GM19395 (cell line): ENCODE measurements around the gene PEPD.
A peak's percentile ranks its signal among the peaks of the same experiment; 100 is the strongest.
"Not testable (repeated sequence)": the region's sequence is repeated elsewhere in the genome, so short reads cannot be mapped to it uniquely, and the experiment has no call there.

Source experiments
- ATAC-seq: cut with Tn5 transposase; IDR thresholded peaks from one replicate; pipeline ENCODE4 v1.9.1; 2021; ENCODE audit warnings: mild to moderate bottlenecking, moderate library complexity; ENCODE audit not compliant: unreplicated experiment

Gene PEPD

DNA sequence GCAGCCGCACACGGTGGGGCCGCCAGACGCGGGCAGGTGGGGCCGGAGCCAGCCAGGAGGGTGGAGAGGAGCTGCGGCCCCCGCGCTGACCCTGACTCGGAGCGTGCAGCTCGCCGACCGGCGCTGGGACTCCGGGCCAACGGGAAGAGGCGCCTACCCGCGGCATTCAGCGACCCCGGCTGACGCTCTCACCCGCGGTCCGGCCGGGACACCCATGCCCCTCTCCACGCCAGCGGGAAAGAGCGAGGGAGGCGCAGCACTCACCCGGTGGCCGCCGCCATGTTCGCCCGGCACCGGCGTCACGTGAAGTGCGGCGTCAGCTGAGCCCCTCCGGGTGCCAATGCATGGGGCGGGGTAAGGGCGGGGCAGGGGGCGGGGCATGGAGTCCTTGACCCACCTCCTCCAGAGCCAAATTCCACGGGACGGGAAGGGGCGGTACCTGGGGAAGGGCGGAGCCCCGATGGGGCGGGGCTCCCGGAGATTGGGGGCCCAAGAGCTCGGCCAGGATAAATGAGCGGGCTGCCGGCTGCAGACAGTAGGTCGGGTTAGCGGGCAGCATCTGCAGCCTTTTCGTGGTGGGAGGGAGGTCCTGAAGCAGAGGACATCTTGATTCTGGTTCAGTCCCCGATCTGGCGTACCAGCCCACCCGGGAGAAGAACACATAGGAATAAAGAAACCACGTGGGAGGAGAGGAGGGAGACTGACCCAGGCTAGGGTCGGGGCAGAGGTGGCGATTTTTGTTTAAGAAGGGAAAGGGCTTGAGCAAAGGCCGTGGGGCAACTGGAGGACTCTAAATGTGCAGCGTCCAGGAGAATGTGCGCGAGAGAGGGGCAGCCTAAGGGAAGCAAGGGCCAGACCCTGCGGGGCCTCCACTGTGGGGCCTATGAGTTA is at the start of gene PEPD:
Gene PEPD, minus strand, starts transcription at position 312 of the 891 bp plus-strand sequence. Its CDS starts 31 bp downstream, at position 281.
- ATAC-seq, result peak; percentile 91

DNA sequence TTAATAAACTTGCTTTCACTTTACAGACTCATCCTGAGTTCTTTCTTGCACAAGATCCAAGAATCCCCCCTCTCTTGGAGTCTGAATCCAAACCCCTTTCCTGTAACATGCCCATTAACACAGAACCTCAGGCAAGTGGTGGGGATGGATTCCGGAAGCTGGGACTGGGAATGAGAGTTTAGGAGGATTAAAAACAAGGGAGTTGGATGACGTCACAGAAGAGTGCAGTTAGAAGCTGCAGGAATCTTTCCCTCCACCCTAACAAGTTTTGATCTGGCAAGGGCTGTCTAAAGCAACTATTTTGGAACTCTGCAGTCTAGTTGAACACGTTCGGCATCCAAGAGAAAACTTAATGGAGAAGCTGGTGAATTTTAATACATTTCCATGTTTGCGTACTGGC is 48.2 kb upstream of the PEPD start:
- ATAC-seq, result no peak

DNA sequence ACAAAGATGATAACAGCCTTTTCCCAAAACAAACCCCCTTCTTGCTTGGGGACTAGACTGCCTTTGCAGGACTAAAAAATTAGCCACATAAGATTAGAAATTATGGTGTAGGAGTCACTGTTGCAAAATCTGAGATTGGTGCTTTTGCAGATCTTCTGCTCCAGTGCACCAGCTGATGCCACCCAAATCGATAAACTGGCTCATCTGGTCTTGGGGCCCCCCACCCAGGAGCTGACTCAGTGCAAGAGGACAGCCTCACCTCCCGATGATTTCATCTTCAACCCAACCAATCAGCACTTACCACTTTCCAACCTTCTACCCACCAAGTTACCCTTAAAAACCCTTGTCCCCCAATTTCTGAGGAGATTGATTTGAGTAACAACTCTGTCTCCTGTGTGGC is 47.1 kb upstream of the PEPD start:
- ATAC-seq, result no peak

DNA sequence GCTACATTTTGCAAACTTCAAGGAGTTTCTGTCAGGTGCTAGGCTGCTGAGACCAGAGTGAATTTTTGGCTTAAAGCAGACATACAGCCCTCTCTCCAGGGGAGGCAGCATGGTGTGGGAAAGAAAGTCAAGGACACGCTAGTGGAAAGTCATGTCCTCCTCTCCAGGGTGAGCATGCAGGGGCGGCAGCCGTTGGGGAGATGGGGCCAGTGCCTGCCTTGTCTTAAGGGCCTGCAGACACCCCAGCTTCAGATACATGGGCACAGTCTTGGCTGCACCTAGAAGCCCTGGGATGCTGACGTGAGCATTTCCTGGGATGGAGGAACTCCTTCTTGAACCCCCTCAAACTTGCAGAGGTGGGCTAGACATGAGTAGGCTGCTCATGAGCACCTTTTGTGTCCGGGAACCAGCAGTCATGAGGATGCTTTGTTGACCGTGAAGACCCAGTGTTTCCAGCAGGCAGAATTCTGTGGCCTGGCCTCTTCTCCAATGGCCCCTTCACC is 43.3 kb upstream of the PEPD start:
- ATAC-seq, result no peak

DNA sequence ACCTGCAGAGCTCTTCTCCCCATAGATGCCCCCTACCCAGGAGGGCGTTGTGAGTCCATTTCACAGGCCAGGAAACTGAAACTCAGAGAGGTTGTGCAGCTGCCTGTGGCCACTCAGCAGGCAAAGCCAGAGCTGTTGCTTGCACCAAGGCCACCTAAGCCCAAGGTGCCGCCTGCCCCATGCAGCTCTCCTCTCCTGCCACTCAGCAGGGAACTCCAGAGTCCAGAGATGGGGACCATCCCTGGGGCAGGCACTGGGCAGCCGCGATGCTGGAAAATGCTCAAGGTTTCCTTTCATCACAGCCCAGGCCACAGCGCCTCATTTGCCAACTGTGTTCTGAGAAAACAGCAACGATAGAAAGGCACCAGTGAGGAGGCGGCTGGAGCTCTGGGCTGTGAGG is 41.0 kb upstream of the PEPD start:
- ATAC-seq, result no peak

DNA sequence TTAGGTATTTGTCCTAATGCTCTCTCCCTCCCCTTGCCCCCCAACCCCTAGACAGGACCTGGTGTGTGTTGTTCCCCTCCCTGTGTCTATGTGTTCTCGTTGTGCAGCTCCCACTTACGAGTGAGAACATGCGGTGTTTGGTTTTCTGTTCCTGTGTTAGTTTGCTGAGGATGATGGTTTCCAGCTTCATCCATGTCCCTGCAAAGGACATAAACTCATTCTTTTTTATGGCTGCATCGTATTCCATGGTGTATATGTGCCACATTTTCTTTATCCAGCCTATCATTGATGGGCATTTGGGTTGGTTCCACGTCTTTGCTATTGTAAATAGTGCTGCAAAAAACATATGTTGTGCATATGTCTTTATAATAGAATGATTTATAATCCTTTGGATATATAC is 40.1 kb upstream of the PEPD start:
- ATAC-seq, result not testable (repeated sequence)

DNA sequence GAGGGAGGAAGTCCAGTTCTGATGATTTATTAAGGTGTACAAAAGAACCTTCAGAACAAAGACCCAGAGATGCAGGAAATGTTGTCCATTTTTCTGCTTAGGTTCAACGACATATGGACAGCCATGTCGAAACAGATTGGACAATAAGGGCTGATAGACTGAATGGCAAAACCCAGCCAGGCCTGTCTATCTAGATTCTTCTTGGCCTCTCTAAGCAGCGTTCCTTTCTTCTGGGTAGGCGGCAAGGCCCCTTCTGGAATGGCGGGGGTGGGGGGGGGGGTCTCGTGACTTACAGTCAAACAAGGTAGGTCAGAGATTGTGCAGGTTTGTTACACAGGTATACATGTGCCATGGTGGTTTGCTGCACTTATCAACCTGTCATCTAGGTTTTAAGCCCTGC is 39.7 kb upstream of the PEPD start:
- no peak for ATAC-seq

DNA sequence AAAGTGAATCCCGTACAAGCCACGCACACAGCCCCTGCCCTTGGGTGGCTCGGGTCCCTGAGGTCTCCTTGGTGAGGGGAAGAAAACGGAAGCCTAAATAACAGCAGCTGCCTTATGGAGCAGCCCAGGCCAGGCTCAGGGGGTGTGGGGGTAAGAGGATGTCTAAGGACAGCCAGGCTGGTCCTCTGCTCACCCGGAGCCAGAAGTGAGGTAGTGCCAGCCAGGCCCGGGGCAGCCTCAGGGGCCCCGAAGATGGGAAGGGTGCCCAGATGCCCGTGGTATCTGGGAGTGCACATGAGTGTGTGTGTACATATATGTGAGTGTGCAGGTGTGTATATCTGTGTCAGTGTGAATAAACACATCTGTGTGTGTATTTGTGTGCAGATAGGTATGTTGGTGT is 38.4 kb upstream of the PEPD start:
- ATAC-seq, result no peak

DNA sequence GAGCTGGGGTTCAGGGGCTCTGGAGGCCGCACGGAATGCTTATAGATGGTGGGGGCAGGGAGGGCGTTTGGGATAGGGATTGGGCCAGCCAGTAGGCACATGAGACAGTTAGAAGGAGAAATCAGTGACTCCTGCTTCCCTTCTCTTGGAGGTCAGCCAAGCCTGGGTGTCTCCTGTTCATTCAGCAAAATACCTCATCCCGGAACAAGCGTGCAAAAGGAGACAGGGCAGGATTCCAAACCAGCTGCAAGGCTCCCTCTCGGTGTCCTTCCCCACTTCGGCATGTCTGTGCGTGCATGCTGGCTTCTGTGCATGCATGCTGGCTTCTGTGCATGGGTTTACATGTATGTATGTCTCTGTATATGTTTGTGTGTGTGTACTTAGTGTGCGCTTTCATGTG is 37.3 kb upstream of the PEPD start:
- ATAC-seq, result no peak

DNA sequence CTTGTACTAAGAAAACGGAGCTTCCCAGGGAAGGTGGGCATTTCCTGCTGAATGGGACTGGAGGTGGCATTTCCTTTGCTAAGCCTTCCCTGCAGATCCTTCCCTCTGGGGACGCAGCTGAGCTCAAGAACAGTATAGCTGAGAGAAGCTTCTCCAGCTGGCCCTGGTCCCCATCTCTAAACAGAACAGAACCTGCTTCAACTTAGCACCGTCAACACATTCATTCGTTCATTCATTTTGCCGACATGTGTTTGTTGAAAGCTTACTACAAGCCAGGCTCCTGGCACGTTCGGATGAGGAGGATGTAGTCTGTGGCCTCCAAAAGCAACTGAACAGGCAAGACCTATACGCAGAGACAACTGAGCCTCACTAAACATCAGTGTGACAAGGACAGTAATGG is 36.6 kb upstream of the PEPD start:
- no peak for ATAC-seq

DNA sequence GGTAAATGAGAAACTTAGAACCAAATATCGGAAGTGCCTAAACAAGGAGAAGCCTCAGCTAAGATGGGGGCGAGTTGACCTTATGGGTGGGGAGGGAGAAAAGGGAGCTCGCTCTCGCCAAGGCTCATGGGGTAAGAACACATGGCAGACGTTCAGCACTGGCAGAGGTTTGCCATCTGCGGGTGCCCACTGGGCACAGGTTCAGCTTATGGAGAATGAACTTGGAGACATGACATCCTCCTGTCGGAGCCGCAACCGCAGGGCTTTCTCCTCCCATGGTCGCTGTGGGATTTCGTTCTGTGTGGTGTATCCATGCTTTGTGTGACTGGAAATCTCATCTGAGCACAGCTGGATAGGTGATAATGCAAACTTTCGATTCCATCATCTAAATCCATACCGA is 36.1 kb upstream of the PEPD start:
- no peak for ATAC-seq

DNA sequence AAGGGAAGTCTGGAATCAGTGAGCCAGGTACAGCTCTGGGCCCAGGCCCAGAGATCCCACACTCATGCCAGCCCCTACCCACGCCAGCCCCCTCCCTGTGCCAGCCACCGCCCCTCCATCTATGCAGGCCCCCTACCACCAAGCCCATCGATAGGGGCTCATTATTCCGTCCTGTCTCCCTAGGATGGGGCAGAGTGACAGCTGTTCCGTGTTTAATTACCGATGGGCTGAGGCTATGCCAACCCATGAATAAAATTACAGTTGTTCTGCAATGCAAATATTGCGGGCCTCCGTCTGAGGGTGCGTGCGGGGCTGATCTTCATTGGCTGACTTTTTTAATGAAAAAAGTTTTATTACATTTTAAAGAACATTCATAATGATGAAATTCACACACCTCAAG is 35.6 kb upstream of the PEPD start:
- ATAC-seq, result no peak

DNA sequence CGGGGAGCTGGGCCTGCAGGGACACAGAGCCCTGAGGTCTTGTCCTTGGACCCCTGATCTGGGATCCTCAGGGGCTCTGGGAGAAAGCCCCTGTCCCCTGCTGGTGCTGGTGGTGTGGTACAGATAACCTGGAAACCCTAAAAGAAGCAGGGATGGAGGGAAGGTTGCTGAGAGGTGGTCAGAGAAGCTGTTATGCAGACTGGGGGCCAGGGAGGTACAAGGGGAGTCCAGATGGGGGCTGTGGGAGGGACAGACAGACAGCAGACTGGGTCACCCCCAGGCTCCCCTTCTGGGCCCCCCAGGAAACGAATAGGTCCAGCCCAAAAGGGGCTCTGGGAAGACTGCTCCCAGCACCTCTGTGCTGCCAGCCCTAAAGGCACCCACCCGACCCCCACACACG is 34.7 kb upstream of the PEPD start:
- no peak for ATAC-seq

DNA sequence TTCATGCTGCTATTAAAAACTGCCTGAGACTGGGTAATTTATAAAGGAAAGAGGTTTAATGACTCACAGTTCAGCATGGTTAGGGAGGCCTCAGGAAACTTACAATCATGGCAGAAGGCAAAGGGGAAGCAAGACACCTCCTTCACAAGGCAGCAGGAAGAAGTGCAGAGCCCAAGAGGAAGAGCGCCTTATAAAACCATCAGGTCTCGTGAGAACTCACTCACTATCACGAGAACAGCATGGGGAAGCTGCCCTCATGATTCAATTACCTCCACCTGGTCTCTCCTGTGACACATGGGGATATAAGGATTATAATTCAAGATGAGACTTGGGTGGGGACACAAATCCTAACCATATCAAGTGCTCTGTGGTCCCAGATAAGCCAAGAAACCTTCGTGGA is 34.1 kb upstream of the PEPD start:
- not testable (repeated sequence) for ATAC-seq

DNA sequence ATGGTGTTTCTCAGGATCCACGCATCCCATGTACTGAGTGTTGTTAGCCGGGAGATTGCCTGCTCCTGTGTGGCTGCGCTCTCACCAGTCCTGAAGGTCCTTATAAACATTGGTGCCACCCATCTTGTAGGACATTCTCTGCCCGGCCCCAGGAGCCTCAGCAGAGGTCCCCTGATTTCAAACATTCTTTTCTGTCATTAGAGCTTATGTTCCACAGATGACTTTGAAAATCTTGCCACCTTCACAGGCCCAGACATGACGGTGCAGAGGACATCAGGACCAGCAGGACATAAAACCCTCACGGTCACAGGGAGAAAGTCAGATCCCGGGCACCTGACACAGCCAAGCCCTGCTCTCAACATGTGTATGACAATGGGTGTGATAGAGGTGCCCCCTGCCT is 33.2 kb upstream of the PEPD start:
- ATAC-seq, result no peak

DNA sequence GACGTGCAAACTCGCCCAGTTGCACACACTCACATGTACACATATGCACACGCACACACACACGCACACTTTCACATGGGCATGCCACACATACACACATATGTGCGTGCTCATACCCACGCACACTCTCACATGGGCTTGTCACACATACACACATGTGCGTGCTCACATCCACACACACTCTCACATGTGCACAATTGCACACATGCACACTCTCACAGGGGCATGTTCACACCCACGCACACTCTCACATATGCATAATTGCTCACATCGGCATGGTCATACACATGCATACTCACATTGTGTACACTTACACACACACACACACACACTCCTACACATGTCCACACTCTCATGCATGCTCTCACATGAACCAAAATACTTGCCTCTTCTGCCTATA is 32.8 kb upstream of the PEPD start:
- no peak for ATAC-seq

DNA sequence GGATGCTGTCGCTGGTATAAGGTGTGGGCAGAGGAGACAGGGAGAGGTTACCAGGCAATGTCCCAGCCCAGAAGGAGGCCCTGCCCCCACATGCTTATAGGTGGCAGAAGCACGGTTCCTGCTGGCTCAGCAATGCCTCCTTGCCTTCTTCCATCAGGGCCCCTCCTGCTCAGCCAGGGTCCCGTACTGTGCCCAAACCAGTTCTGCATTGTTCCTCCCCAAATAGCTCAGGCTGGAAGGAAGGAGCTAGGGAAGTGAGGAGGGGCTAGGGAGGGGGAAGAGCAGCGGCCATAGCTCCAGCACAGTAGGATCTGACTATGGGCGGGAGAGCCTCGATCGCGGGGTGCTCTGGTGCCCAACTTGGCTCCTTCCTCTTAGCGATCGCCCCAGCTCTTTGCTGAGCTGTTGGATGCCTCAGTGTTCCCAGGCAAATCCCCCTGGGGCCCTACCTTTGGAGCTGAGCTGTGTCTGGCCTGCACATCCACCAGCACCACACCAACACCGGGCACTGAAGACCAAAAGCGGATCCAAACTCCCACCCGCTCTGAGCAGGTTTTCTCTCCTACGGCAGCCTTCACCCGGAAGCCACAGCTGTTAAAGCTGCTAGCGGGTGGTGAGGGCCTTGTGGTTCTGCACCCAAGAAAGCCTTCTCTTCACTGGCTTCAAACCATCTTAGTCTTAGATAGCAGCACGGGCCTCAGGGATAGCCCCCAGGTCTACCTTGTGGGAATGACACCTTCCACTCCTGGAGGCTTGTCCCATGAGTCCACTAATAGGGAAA is 32.1 kb upstream of the PEPD start:
- ATAC-seq, result no peak

DNA sequence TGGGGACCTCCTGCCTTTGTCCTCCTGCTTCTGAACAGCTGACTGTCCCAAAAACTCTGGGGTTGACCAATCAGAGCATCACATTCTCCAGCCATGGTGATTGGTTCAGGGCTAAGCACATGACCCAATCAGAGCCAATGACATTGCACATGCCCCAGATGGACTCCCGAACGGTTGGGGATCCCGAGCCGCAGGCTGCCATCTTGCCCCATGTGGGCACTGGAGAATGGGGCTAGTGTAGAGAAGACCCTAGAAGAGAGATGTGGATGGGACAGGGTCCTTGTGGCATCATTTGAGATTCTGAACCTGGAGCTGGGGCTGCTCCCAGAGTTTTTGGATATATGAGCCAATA is 31.3 kb upstream of the PEPD start:
- no peak for ATAC-seq

DNA sequence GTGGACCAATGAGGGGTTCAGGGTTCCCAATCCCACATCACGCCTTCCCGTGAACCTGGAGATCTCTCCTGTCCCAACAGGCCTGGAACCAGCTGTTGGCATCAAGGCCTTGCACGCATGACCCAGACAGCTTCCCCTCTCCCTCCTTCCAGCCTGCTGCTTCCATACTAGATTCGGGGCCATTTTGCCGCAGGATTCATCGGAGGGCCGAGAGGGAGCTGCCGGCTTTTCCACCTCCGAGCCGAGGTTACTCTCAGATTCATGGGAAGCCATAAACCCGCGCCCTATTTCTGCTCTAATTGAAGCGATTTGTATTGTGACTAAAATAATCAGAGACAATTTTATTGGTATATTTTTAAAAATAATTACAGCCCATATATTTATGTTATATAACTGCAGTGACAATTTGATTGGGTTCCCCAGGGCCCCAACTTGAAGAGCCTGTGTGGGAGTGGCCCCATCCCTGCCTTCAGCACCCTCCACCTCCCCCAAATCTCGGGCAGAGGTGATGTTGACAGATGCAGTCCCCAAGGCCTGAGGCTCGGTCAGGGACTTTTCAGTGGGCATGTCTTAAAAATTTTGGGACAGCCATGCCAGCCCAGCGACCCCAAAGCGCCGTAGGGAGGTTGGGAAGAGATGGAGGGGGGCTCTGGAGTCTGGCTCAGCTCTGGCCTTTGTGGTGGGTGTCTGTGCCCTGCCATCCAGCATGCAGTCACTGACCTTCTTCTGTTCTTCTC is 30.8 kb upstream of the PEPD start:
- no peak for ATAC-seq

DNA sequence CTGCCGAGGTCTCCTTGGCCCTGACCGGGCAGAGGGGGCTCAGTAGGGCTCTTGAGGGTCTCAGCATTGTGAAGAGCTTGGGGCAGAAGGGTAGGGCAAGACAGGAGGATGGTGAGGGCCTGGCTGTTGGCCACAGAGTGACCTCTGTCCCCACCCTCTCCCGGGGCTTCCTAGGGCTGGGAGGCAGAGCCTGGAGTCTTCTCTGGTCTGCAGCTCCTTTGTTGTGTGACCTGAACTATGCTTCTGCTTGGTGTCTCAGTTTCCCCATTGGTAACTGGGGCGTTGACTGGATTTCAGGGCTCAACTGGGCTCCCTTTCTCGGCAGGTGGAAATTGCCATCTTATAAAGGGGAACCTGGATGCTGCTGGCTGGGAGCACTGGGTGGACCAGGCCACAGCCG is 30.1 kb upstream of the PEPD start:
- no peak for ATAC-seq

DNA sequence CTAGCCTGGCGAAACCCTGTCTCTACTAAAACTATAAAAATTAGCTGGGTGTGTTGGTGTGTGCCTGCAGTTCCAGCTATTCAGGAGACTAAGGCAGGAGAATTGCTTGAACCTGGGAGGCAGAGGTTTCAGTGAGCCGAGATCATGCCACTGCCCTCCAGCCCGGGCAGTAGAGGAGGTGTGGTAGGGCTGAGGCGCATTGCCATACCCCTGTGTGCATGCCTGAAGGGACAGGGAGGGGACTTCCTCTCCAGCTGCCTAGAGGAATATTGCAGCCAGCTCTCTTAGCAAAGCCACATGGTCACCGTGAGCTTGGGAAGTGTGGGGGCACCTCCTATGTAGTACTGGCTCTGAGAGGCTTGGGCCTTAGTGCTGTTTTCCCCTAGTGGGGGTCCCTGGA is 29.2 kb upstream of the PEPD start:
- no peak for ATAC-seq
